PC-9 (cell line): Measurements from ENCODE around the gene YIPF1.
A peak's percentile ranks its signal among the peaks of the same experiment; 100 is the strongest.

Experiments used
- EZH2 ChIP-seq: fragments of 200-600 bp; sonication (generic); IDR thresholded peaks from 2 replicates; pipeline ENCODE4 v1.8.0; 2017; ENCODE audit warnings: antibody characterized with exemption, low read depth
- TF ChIP-seq, protein P1 (sequence below): fragments of 200-600 bp; sonication (generic); conservative IDR thresholded peaks from 2 replicates; pipeline ENCODE4 v1.6.1; 2017; ENCODE audit warnings: mixed run types, antibody characterized with exemption, mild to moderate bottlenecking, moderate library complexity

DNA sequence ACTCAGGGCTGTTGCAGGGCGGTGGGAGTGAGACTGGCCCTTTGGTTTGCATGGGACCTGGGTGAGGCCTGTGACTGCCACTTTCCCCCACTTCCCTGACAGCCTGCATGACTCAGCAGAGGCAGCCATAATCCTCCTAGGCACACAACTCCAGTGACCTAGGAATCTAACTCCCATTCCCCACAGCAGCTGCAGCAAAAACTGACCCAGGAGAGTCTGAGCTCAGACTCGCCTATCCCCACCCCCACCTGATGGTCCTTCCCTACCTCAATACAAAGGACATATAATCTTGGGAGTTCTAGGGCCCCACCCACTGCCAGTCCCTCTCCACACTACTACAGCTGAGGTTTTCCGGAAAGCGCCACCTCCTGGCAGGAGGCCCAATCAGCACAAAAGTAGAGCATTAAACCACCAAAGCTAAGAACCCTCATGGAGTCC is 78.2 kb downstream of the YIPF1 start:
- TF ChIP-seq, protein P1, sequence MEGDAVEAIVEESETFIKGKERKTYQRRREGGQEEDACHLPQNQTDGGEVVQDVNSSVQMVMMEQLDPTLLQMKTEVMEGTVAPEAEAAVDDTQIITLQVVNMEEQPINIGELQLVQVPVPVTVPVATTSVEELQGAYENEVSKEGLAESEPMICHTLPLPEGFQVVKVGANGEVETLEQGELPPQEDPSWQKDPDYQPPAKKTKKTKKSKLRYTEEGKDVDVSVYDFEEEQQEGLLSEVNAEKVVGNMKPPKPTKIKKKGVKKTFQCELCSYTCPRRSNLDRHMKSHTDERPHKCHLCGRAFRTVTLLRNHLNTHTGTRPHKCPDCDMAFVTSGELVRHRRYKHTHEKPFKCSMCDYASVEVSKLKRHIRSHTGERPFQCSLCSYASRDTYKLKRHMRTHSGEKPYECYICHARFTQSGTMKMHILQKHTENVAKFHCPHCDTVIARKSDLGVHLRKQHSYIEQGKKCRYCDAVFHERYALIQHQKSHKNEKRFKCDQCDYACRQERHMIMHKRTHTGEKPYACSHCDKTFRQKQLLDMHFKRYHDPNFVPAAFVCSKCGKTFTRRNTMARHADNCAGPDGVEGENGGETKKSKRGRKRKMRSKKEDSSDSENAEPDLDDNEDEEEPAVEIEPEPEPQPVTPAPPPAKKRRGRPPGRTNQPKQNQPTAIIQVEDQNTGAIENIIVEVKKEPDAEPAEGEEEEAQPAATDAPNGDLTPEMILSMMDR, result peak; percentile 53; the same call in 1 of the 2 replicates
- TF ChIP-seq EZH2, result no peak
